K562 (cell line): Measurements from ENCODE around the gene RNF223. TPM values are rescaled to one million over a fixed set of nuclear protein-coding genes. Genes with fewer than 3 reads are reported as not detected.
A peak's percentile ranks its signal among the peaks of the same experiment; 100 is the strongest.

Source experiments
- CBX8 ChIP-seq: fragments of 200-600 bp; sonication (generic); IDR thresholded peaks from 2 replicates; pipeline ENCODE4 v1.6.1; 2012; ENCODE audit warnings: borderline replicate concordance, mixed run types, low read depth, mild to moderate bottlenecking, moderate library complexity, mixed read lengths, low read length, control low read depth, inconsistent platforms; ENCODE audit not compliant: poor library complexity, severe bottlenecking; ENCODE audit errors: extremely low read depth
- CREB3 ChIP-seq: fragments of 450-650 bp; conservative IDR thresholded peaks from 2 replicates; pipeline ENCODE4 v1.6.1; 2016; ENCODE audit warnings: missing genetic modification characterization, low read depth, mild to moderate bottlenecking, missing compliant biosample characterization, moderate library complexity
- CREM ChIP-seq: IDR thresholded peaks from 2 replicates; pipeline ENCODE4 v1.6.1; 2014; ENCODE audit warnings: antibody characterized with exemption, low read depth
- FOXK1 ChIP-seq: sonication (generic); formaldehyde crosslinking; IDR thresholded peaks from 2 replicates; pipeline ENCODE4 v1.8.0; 2022; ENCODE audit warnings: missing genetic modification reagents, mild to moderate bottlenecking, borderline replicate concordance
- FOXM1 ChIP-seq, 2 experiments: fragments of 450-650 bp in 1 of 2; sonication (generic) in 1 of 2; formaldehyde crosslinking in 1 of 2; IDR thresholded peaks; 2 replicates each; pipeline versions ENCODE4 v1.6.1 to v1.9.0; 2017 to 2022; ENCODE audit warnings: low read depth in 2 of 2, mild to moderate bottlenecking in 2 of 2, missing genetic modification reagents in 1 of 2, moderate library complexity in 1 of 2
- HDAC1 ChIP-seq, 2 experiments: fragments of 450-650 bp; IDR thresholded peaks; 2 replicates each; pipeline ENCODE4 v1.6.1; 2016 to 2017; ENCODE audit warnings: inconsistent platforms in 1 of 2, mild to moderate bottlenecking in 1 of 2, moderate library complexity in 1 of 2
- HDAC2 ChIP-seq: fragments of 450-650 bp; IDR thresholded peaks from 2 replicates; pipeline ENCODE4 v1.6.1; 2016; ENCODE audit warnings: mild to moderate bottlenecking
- HNRNPLL ChIP-seq: fragments of 200-400 bp; formaldehyde crosslinking; IDR thresholded peaks from 2 replicates; pipeline ENCODE4 v1.6.1; 2017; ENCODE audit warnings: low read length, low read depth, mild to moderate bottlenecking; ENCODE audit not compliant: poor library complexity, severe bottlenecking
- MNT ChIP-seq, 2 experiments: fragments of 450-650 bp; conservative IDR thresholded peaks; 2 replicates each; pipeline ENCODE4 v1.6.1; 2017; ENCODE audit warnings: mild to moderate bottlenecking in 2 of 2, moderate library complexity in 2 of 2
- MYNN ChIP-seq, 2 experiments: sonication (generic); formaldehyde crosslinking in 1 of 2; IDR thresholded peaks; 2 replicates each; pipeline versions ENCODE4 v1.5.0 to v1.6.1; 2016 to 2020; ENCODE audit warnings: antibody characterized with exemption in 1 of 2, missing genetic modification reagents in 1 of 2
- NCOA4 ChIP-seq: fragments of 450-650 bp; IDR thresholded peaks from 2 replicates; pipeline ENCODE4 v1.6.1; 2018; ENCODE audit warnings: mild to moderate bottlenecking; ENCODE audit not compliant: partially characterized antibody
- PHB ChIP-seq: fragments of 250-450 bp; sonication (Bioruptor Pico); IDR thresholded peaks from 2 replicates; pipeline ENCODE4 v1.5.0; 2021
- RFX5 ChIP-seq: IDR thresholded peaks from 2 replicates; pipeline ENCODE4 v1.6.1; 2011; ENCODE audit warnings: low read depth, mild to moderate bottlenecking, improper control_type of control experiment, low read length
- STAG1 ChIP-seq: sonication (generic); formaldehyde crosslinking; IDR thresholded peaks from 2 replicates; pipeline ENCODE4 v1.5.0; 2020; ENCODE audit warnings: missing genetic modification reagents, borderline replicate concordance
- SUPT5H ChIP-seq: fragments of 450-650 bp; IDR thresholded peaks from 2 replicates; pipeline ENCODE4 v1.6.1; 2016
- TARDBP ChIP-seq: fragments of 450-650 bp; IDR thresholded peaks from 2 replicates; pipeline ENCODE4 v1.6.1; 2016
- TCF3 ChIP-seq: sonication (generic); formaldehyde crosslinking; IDR thresholded peaks from 2 replicates; pipeline ENCODE4 v1.4.0; 2020; ENCODE audit warnings: mild to moderate bottlenecking, missing genetic modification reagents
- ZNF277 ChIP-seq: fragments of 250-450 bp; sonication (Bioruptor Pico); IDR thresholded peaks from 2 replicates; pipeline ENCODE4 v1.8.0; 2022; ENCODE audit warnings: inconsistent platforms, mild to moderate bottlenecking, moderate library complexity, borderline replicate concordance
- polyA plus RNA-seq, 8 experiments: library from polyadenylated mRNA; depleted of rRNA in 4 of 8; stranded (reverse) in 5 of 8; unstranded in 3 of 8; fragments of >200 nt; fragmentation: Nextera tagmentation in 2 of 8; fragmentation: Illumina TruSeq in 1 of 8; extraction: Ambion mirVana in 2 of 8; extraction: Trizol in 1 of 8; gene quantifications; 2 replicates each; pipeline versions ENCODE4 v1.2.1 to v1.2.3, GENCODE V29; 2011 to 2014; ENCODE audit warnings: inconsistent platforms in 1 of 8, missing spikeins in 1 of 8
- total RNA-seq, 7 experiments: library from RNA; depleted of rRNA in 6 of 7; stranded (reverse); fragments of >200 nt in 6 of 7; fragmentation: Illumina TruSeq in 2 of 7; extraction: Trizol in 2 of 7; gene quantifications; 2 replicates each; pipeline versions ENCODE4 v1.2.1 to v1.2.3, GENCODE V29; 2011 to 2021; ENCODE audit warnings: low replicate concordance in 1 of 7
- TF ChIP-seq, protein P1 (sequence below): fragments of 450-650 bp; IDR thresholded peaks from 2 replicates; pipeline ENCODE4 v1.6.1; 2016; ENCODE audit warnings: mild to moderate bottlenecking
- TF ChIP-seq, protein P2 (sequence below): sonication (generic); formaldehyde crosslinking; IDR thresholded peaks from 2 replicates; pipeline ENCODE4 v1.8.0; 2022; ENCODE audit warnings: missing genetic modification reagents, mild to moderate bottlenecking, borderline replicate concordance

RNF223 gene
- total and polyA plus RNA-seq, 9 of the 15 experiments (the other 6 are each of a cell fraction or from before 2014, with no cell fraction given): 0.04 to 0.32 TPM; not detected in 7

- no peak for TF ChIP-seq ZNF277 (CRISPR knock-in tag)
- TF ChIP-seq HDAC2: no peak
- peak; percentile 57 for TF ChIP-seq HNRNPLL
- TF ChIP-seq RFX5: no peak
- TF ChIP-seq MNT (conservative IDR thresholded peaks at IDR 0.05): peak in 1 of 2 experiments; percentile 54; a peak in 2 of 4 replicates
- no peak for TF ChIP-seq FOXK1 (CRISPR knock-in tag)
- no peak for TF ChIP-seq PHB (CRISPR knock-in tag)
- TF ChIP-seq TCF3 (CRISPR knock-in tag): peak; percentile 45
- TF ChIP-seq FOXM1 (IDR thresholded peaks at IDR 0.05; ENCODE audit: low read depth): no peak
- TF ChIP-seq FOXM1 (CRISPR knock-in tag; IDR thresholded peaks at IDR 0.05; ENCODE audit: low read depth): no peak; the same call in 1 of the 2 replicates
- no peak for TF ChIP-seq TARDBP
- TF ChIP-seq CREM: 0 out of 2 replicates have a peak, but pooled peaks have one; percentile 26
- no peak for TF ChIP-seq CBX8
- no peak for TF ChIP-seq STAG1 (CRISPR knock-in tag)
- TF ChIP-seq MYNN (IDR thresholded peaks at IDR 0.05): no peak
- no peak for TF ChIP-seq MYNN (CRISPR knock-in tag; IDR thresholded peaks at IDR 0.05)
- TF ChIP-seq HDAC1 (IDR thresholded peaks at IDR 0.05): 0 out of 4 replicates have a peak, but pooled peaks of 1 of the 2 experiments have one; percentile 31
- no peak for TF ChIP-seq CREB3
- TF ChIP-seq, protein P1, sequence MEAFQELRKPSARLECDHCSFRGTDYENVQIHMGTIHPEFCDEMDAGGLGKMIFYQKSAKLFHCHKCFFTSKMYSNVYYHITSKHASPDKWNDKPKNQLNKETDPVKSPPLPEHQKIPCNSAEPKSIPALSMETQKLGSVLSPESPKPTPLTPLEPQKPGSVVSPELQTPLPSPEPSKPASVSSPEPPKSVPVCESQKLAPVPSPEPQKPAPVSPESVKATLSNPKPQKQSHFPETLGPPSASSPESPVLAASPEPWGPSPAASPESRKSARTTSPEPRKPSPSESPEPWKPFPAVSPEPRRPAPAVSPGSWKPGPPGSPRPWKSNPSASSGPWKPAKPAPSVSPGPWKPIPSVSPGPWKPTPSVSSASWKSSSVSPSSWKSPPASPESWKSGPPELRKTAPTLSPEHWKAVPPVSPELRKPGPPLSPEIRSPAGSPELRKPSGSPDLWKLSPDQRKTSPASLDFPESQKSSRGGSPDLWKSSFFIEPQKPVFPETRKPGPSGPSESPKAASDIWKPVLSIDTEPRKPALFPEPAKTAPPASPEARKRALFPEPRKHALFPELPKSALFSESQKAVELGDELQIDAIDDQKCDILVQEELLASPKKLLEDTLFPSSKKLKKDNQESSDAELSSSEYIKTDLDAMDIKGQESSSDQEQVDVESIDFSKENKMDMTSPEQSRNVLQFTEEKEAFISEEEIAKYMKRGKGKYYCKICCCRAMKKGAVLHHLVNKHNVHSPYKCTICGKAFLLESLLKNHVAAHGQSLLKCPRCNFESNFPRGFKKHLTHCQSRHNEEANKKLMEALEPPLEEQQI: no peak
- TF ChIP-seq, protein P2, sequence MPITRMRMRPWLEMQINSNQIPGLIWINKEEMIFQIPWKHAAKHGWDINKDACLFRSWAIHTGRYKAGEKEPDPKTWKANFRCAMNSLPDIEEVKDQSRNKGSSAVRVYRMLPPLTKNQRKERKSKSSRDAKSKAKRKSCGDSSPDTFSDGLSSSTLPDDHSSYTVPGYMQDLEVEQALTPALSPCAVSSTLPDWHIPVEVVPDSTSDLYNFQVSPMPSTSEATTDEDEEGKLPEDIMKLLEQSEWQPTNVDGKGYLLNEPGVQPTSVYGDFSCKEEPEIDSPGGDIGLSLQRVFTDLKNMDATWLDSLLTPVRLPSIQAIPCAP (CRISPR knock-in tag): no peak
- TF ChIP-seq NCOA4: no peak
- TF ChIP-seq SUPT5H: no peak
These were observed 6.1 kb downstream of the RNF223 start (continued) for GRCh38 chr1:1067860-1068516.
